CD4-positive, alpha-beta T cell (primary cell): Measurements from ENCODE around the gene ZNF609. TPM values are rescaled to one million over a fixed set of nuclear protein-coding genes. Genes with fewer than 3 reads are reported as not detected.

Experiments
- ATAC-seq: fragments of 200-7000 bp; cut with Tn5 transposase; one replicate; pipeline ENCODE4 v1.10.0; 2022; ENCODE audit warnings: mild to moderate bottlenecking; ENCODE audit not compliant: poor library complexity
- CTCF ChIA-PET: fragments of 350-600 bp; sonication (Branson Sonifier 250); formaldehyde crosslinking; loops from one replicate; lab custom pipeline; 2021; ENCODE audit warnings: antibody characterized with exemption, inconsistent platforms; lab: Charles Lee
- POLR2A ChIA-PET: fragments of 350-600 bp; sonication (Branson Sonifier 250); formaldehyde crosslinking; loops from one replicate; lab custom pipeline; 2021; ENCODE audit warnings: antibody characterized with exemption, inconsistent platforms; lab: Charles Lee
- DNase-seq, 14 experiments: peaks; one replicate each; pipeline ENCODE4 v3.0.0-alpha.2; 2013 to 2020; ENCODE audit warnings: mixed read lengths in 2 of 14
- H3K27ac ChIP-seq, 2 donors: one replicate each; pipeline versions ENCODE4 v1.5.1 to v1.7.0; 2013; ENCODE audit warnings: low read length in 2 of 2, low read depth in 1 of 2, mild to moderate bottlenecking in 1 of 2
- H3K27me3 ChIP-seq, 2 experiments: 1 replicate in 1 of 2; 2 replicates in 1 of 2; pipeline versions ENCODE4 v1.6.1 to v1.7.0; 2013; ENCODE audit warnings: low read length in 2 of 2, control low read depth in 1 of 2, mild to moderate bottlenecking in 1 of 2, moderate library complexity in 1 of 2; ENCODE audit not compliant: insufficient read depth in 2 of 2, control insufficient read depth in 1 of 2
- H3K36me3 ChIP-seq: one replicate; pipeline ENCODE4 v1.6.1; 2013; ENCODE audit warnings: low read length, control low read depth; ENCODE audit not compliant: insufficient read depth
- H3K4me1 ChIP-seq: one replicate; pipeline ENCODE4 v1.6.1; 2013; ENCODE audit warnings: low read length, control low read depth; ENCODE audit not compliant: insufficient read depth
- H3K4me3 ChIP-seq: one replicate; pipeline ENCODE4 v1.5.1; 2013; ENCODE audit warnings: mild to moderate bottlenecking, low read length, moderate library complexity
- H3K9me3 ChIP-seq, 2 experiments: 1 replicate in 1 of 2; 2 replicates in 1 of 2; pipeline versions ENCODE4 v1.6.1 to v1.7.0; 2013; ENCODE audit warnings: low read length in 2 of 2, mild to moderate bottlenecking in 2 of 2, control low read depth in 1 of 2, moderate library complexity in 1 of 2; ENCODE audit not compliant: control insufficient read depth in 1 of 2, insufficient read depth in 1 of 2
- H3K27ac Mint-ChIP-seq: one replicate; pipeline ENCODE4 v1.8.0; 2020; ENCODE audit warnings: mixed read lengths
- H3K27me3 Mint-ChIP-seq: one replicate; pipeline ENCODE4 v1.8.0; 2021; ENCODE audit warnings: mixed read lengths
- H3K36me3 Mint-ChIP-seq: one replicate; pipeline ENCODE4 v1.8.0; 2021; ENCODE audit warnings: low read depth, mixed read lengths
- H3K4me1 Mint-ChIP-seq: one replicate; pipeline ENCODE4 v1.8.0; 2021; ENCODE audit warnings: low read depth, mixed read lengths
- H3K4me3 Mint-ChIP-seq: one replicate; pipeline ENCODE4 v1.8.0; 2020; ENCODE audit warnings: mild to moderate bottlenecking, mixed read lengths
- H3K9me3 Mint-ChIP-seq: one replicate; pipeline ENCODE4 v1.8.0; 2020; ENCODE audit warnings: mixed read lengths
- intact Hi-C, 2 experiments: fragments of 100-400 bp; cut with DNase I in 1 of 2; cut with micrococcal nuclease in 1 of 2; formaldehyde crosslinking; loops; one replicate each; pipeline versions ENCODE4 v1.15.1 to v1.9.0; 2023 to 2025; cut with DNase I, micrococcal nuclease
- total RNA-seq, 174 experiments: library from RNA in 2 of 174; stranded (reverse) in 2 of 174; gene quantifications; one replicate each; pipeline ENCODE4 v1.2.3 and lab custom pipeline; 2021 to 2026
- TF ChIP-seq, protein P1 (sequence below): fragments of 200-600 bp; IDR thresholded peaks from one replicate; pipeline ENCODE4 v1.8.0; 2022; ENCODE audit warnings: antibody characterized with exemption, mild to moderate bottlenecking

Gene ZNF609
- total RNA-seq, 2 experiments from 2014 or later = 62.4 to 65.3 TPM

DNA sequence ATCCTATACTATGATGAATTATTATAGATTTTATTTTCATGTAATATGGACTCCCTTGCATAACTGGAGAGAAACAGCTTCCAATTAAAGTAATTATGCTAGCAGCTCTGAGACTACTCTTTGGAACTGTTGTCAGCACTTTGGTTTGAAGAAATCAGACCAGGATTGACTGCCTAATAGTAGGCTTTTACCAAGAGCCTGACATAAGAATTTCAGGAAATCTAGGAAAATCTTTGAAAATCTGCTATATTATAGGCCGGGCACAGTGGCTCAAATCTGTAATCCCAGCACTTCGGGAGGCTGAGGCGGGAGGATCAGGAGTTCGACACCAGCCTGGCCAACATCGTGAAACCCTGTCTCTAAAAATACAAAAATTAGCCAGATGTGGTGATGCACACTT is 62.9 kb downstream of the ZNF609 start:
- Mint-ChIP-seq H3K4me1 (peaks cover 83% of the 10 kb centered on the region), H3K9me3 (no peaks in the 10 kb centered on the region), H3K4me3 (no peak overlapping the region), H3K27ac (no peak overlapping the region), H3K36me3 (peaks cover 48% of the 10 kb centered on the region), H3K27me3 (no peaks in the 10 kb centered on the region)
- H3K4me3 ChIP-seq = no peak overlapping the region
- no peaks in the 10 kb centered on the region for H3K36me3 ChIP-seq
- ATAC-seq = no peak
- CTCF ChIA-PET = interaction anchor here (0.8 to 1.3 kb wide), 3 partner anchors 9 to 163 kb away, joined by 3 to 4 read pairs (median 3); no protein-coding TSS in a partner anchor
- POLR2A ChIA-PET = interaction anchor here (0.6 to 2.3 kb wide), 2 partner anchors 10 to 128 kb away, joined by 3 to 6 read pairs; no protein-coding TSS in a partner anchor
- H3K4me1 ChIP-seq = peaks cover 7% of the 10 kb centered on the region
- no peak for DNase-seq
- TF ChIP-seq, protein P1, sequence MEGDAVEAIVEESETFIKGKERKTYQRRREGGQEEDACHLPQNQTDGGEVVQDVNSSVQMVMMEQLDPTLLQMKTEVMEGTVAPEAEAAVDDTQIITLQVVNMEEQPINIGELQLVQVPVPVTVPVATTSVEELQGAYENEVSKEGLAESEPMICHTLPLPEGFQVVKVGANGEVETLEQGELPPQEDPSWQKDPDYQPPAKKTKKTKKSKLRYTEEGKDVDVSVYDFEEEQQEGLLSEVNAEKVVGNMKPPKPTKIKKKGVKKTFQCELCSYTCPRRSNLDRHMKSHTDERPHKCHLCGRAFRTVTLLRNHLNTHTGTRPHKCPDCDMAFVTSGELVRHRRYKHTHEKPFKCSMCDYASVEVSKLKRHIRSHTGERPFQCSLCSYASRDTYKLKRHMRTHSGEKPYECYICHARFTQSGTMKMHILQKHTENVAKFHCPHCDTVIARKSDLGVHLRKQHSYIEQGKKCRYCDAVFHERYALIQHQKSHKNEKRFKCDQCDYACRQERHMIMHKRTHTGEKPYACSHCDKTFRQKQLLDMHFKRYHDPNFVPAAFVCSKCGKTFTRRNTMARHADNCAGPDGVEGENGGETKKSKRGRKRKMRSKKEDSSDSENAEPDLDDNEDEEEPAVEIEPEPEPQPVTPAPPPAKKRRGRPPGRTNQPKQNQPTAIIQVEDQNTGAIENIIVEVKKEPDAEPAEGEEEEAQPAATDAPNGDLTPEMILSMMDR = no peak
- H3K27me3 ChIP-seq = no peaks in the 10 kb centered on the region
- intact Hi-C loops = no loop called here
- H3K27ac ChIP-seq = no peak overlapping the region
- H3K9me3 ChIP-seq = no peaks in the 10 kb centered on the region

DNA sequence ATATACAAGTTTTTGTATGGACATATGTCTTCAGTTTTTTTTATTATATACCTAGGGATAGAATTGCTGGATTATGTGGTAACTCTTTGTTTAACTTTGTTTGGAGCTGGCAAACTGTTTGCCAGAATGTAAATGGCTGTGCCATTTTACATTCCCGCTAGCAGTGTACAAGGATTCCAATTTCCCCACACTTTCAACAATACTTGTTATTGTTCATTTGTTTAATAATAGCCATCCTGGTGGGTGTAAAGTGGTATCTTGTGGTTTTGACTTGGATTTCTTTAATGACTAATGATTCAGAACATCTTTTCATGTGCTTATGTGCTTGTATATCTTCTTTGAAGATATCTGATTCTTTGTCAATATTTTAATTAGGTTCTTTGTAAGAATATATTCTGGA is 64.4 kb downstream of the ZNF609 start:
- ChIA-PET POLR2A (interaction anchor here (1.0 to 2.0 kb wide), 2 partner anchors 21 to 121 kb away, joined by 3 to 7 read pairs; no protein-coding TSS in a partner anchor), CTCF (no interaction called here)
- Mint-ChIP-seq H3K4me3 (no peak overlapping the region), H3K4me1 (peaks cover 74% of the 10 kb centered on the region), H3K9me3 (no peaks in the 10 kb centered on the region), H3K36me3 (peaks cover 43% of the 10 kb centered on the region), H3K27me3 (no peaks in the 10 kb centered on the region), H3K27ac (no peak overlapping the region)
- peaks cover 7% of the 10 kb centered on the region for H3K4me1 ChIP-seq
- H3K27me3 ChIP-seq = no peaks in the 10 kb centered on the region
- H3K36me3 ChIP-seq = peaks cover 12% of the 10 kb centered on the region
- TF ChIP-seq, protein P1 = no peak
- intact Hi-C loops = no loop called here
- H3K9me3 ChIP-seq = no peaks in the 10 kb centered on the region
- no peak for ATAC-seq
- no peak overlapping the region for H3K27ac ChIP-seq
- H3K4me3 ChIP-seq = no peak overlapping the region
- no peak for DNase-seq

GRCh38 chr15:64525828-64526530 is 65.6 kb downstream of the ZNF609 start:
- ATAC-seq (no peak), DNase-seq (no peak)
- no peak overlapping the region for H3K27ac ChIP-seq
- no peaks in the 10 kb centered on the region for H3K9me3 ChIP-seq
- H3K36me3 Mint-ChIP-seq = peaks cover 46% of the 10 kb centered on the region
- H3K27me3 ChIP-seq = no peaks in the 10 kb centered on the region
- TF ChIP-seq, protein P1 = no peak
- intact Hi-C loops = no loop called here
- H3K36me3 ChIP-seq = peaks cover 12% of the 10 kb centered on the region
- no peak overlapping the region for H3K4me3 ChIP-seq
- no peaks in the 10 kb centered on the region for H3K27me3 Mint-ChIP-seq
- CTCF ChIA-PET = interaction anchor here (1.1 kb wide), 1 partner anchor 82 kb away, joined by 3 read pairs; no protein-coding TSS in a partner anchor
- peaks cover 72% of the 10 kb centered on the region for H3K4me1 Mint-ChIP-seq
- no peak overlapping the region for H3K4me3 Mint-ChIP-seq
- peaks cover 10% of the 10 kb centered on the region for H3K4me1 ChIP-seq
- peak overlapping the region; percentile 27 for H3K27ac Mint-ChIP-seq
- POLR2A ChIA-PET = interaction anchor here (0.6 to 1.6 kb wide), 3 partner anchors 22 to 122 kb away, joined by 3 to 4 read pairs (median 3); no protein-coding TSS in a partner anchor
- no peaks in the 10 kb centered on the region for H3K9me3 Mint-ChIP-seq
